GM12801 (cell line): ENCODE results near the gene RNU6-9.

Experiments
- CTCF ChIP-seq: IDR thresholded peaks from one replicate; pipeline ENCODE4 v1.5.1; 2011; ENCODE audit warnings: control low read depth; ENCODE audit not compliant: insufficient read length; ENCODE audit errors: extremely low read depth

RNU6-9 gene

DNA sequence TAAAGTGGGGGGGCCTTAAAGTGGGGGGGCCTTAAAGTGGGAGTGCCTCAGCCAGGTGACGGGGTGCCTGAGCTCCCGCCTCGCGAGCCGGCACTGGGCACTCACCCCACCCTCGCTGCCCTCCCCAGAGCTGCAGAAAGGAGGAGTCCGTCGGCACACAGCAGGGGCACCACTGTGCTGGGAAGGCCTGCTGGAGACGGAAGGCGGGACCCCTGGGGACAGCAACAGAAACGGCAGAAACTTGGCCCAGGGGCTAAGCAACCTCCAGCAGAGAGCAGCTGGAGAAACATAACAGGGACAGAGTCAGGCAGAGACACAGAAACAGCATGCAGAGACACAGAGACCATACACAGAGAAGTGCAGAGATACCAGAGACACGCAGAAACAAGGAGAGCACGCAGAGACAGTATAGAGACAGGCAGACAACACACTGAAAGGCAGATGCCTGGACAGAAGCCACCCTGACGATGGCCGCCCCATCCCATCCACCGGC, 25.9 kb upstream of the RNU6-9 start:
- no peak for TF ChIP-seq CTCF

DNA sequence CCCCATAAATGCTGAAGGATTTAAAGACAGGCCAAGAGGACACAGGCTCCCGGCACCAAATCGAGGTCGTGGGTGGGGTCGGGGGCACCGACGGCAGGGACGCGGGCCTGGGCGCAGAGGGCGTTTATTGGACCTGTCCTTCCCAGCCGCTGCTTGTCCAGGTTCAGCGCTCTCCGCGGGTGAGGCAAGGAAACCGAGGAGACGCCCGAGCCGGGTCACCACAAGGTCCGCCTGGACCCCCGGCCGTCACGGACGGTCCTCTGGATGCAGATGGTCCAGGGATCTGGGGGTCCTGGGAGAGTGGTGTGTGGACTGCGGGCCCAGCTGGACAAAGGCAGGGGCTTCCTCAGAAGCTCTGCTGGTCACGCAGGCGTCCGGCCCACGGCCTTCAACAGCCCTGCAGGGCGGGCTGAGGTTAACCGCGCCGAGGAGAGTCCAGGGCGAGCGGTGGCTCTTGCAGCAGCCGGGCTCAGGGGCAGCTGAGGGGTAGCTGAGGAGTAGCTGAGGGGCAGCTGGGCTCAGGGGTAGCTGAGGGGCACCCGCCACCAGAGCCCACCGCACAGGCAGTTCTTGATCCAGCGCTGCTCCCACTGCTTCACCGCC, 25.3 kb upstream of the RNU6-9 start:
- no peak for TF ChIP-seq CTCF

DNA sequence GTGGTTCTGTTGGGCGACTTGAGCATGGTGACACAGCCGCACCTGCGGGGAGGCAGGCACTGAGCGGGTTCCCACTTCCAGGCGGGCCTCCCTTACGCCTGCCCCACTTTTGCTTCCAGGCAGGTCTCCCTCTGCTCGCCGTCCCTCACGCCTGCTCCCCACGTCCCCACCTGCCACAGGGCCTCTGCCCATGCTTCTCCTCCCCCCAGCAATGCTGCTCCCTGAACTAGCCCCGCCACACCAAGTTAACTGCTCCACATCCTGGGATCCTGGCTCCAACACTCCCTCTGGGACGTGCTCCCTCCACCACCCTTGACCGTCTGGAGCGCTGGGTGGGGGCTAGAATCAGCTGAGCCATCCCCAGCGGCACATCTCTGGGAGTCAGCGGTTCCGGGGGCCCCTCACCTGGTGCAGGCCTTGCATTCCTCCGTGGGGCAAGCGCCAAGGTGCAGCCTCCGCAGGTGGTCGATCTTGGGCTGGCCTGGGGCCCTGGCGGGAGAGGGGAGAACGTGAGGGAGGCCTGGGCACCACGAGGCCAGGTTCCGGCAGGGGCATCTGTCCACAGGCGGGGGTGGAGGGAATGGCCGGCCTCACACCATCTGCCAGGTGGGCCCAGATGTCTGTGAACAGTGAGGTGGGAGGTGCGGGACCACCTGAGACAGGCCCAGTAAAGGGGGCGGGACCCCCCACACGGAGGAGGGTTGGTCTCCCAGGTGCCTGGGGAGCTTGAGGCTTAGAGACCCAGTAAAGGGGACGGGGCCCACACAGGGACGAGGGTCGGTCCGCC, 24.6 kb upstream of the RNU6-9 start:
- TF ChIP-seq CTCF = no peak

DNA sequence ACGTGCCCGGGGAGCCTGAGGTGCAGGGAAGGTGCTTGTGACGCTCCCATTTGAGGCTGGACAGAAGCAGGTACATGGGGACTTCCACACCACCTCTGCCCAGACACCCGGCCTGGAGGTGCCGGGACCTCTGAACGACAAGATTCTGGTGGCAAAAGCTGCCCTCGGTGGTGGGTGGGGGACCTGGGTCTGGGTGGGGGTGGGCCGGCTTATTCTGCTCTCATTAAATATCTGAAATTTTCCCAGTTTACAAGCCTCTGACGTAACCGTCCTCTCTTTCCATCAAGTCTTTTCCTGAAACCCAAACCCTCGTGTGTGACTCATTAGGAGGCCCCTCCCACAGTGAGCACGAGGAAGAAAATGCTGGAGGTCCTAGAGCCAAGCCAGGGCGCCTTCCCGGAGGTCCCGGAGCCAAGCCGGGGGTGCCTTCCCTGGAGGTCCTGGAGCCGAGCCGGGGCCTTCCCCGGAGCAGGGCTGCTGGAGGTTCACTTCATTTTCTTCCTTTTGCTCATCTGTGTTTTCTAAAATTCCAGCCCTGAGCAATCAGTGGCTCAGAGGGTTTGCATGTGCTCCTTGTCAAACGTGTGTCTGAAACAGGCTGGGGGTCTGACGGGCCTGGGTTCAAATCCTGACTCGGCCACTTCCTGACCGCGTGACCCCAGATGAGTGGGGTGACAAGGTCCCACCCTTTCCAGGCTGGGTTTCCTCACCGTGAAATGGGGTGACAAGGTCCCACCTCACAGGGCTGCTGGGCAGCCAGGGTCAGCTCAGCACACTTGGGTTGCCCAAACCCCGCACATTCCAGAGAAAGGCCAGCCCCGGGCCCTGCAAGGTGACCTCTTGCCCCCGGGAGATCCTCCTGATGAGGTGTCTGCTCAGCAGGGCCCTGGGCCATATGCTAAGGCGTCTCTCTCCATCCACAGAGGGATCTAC, 23.8 kb upstream of the RNU6-9 start:
- TF ChIP-seq CTCF = no peak

GRCh38 chr19:870314-870713, 23.0 kb upstream of the RNU6-9 start:
- no peak for TF ChIP-seq CTCF

DNA sequence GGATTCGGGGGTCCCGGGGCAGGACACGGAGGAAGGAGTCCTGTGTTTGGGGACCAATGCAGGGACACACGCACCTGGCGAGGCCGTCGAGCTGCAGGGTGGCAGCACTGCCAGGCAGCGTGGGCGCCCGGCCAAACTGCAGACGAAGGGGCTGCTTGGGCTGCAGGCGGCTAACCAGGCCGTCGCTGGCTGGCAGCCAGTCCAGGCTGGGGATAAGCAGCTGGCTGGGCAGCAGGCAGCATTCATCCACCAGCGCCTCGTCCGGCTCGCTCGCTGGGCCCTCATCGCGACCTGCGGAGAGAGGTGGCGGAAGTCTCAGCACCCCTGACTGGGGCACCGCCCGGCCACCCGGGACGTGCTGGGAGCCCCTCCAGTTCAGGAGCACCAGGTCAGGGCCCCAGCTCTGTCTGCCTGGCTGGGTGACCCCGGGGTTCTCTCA, 22.3 kb upstream of the RNU6-9 start:
- TF ChIP-seq CTCF = no peak
